HG03135 (cell line): Measurements from ENCODE around the gene PTPRS.

Source experiments
- ATAC-seq: cut with Tn5 transposase; IDR thresholded peaks from one replicate; pipeline ENCODE4 v1.9.1; 2021; ENCODE audit warnings: mild to moderate bottlenecking, moderate library complexity; ENCODE audit not compliant: unreplicated experiment

PTPRS gene

GRCh38 chr19:5355693-5356092 is 15.1 kb upstream of the PTPRS start:
- no peak for ATAC-seq

- no peak for ATAC-seq
These were observed 14.5 kb upstream of the PTPRS start for GRCh38 chr19:5355076-5355475.

DNA sequence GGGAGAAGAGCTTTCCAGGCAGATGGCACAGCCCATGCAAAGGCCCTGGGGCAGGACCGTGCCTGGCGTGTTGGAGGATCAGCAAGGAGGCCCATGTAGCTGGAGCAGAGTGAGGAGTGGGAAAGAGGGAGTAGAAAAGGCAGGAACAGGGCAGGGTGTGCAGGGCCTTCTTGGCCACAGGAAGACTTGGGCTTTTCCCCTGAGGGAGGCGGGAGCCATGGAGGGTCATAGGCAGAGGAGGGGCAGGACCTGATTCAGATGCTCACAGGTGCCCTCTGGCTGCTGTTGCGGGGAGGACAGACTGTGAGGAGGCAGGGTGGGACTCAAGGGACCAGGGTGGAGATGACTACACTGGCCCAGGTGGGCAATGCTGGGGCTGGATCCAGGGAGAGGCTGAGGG is 13.8 kb upstream of the PTPRS start:
- no peak for ATAC-seq

GRCh38 chr19:5352229-5352763 is 11.7 kb upstream of the PTPRS start:
- no peak for ATAC-seq

GRCh38 chr19:5351731-5352228 is 11.2 kb upstream of the PTPRS start:
- no peak for ATAC-seq

- no peak for ATAC-seq
These were observed 8.4 kb upstream of the PTPRS start for GRCh38 chr19:5349041-5349440.

GRCh38 chr19:5345895-5346386 is 5.3 kb upstream of the PTPRS start:
- no peak for ATAC-seq

- no peak for ATAC-seq
These were observed 3.2 kb upstream of the PTPRS start for GRCh38 chr19:5343848-5344247.

DNA sequence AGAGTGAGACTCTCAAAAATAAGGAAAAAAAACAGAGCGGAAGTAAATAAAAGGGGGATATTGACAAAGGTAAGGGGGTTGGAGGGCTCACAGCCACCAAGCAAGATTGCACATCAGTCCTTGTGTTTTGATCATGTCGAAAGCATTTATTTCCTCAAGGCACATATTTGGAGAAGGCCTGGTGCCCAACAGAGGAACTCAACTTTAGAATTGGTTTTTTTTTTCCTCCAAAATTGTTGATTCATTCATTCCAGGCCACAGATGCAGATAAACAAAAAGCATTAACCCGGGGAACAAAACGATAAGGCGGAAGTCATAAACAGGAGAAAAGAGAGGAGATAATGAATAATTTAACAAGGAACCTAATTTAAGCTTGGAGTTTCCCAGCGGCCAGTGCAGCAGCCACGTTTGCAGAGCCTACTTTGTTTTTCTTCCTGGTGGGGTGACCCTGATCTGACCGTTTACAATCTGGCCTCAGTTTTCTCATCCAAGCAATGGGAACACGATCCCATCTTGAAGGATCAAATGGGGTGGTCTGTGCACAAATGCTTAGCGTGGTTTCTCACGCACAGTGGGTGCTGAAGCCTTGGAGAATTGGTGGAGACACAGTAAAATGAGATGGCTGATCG is 2.1 kb upstream of the PTPRS start:
- ATAC-seq = no peak

DNA sequence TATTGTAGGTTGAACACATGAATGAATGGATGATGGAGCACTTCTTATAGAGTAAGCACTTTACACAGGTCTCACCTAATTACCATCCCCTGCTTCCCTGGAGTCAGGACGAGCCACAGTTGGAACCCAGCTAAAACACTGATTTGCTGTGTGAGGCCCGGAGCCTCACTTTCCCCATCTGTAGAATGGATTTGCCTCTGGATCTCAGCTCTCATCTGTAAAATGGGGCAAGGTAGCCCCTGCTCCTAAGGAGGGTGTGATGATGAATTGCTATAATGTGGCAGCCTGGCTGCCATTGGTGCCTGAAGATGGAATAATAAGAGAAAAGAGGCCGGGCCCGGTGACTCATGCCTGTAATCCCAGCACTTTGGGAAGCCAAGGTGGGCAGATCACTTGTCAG is 1.4 kb upstream of the PTPRS start:
- no peak for ATAC-seq

GRCh38 chr19:5341448-5341820 is 822 bp upstream of the PTPRS start:
- ATAC-seq = no peak

- no peak for ATAC-seq
These were observed 519 bp downstream of the PTPRS start for GRCh38 chr19:5339950-5340636.

GRCh38 chr19:5339198-5339949 is 1.2 kb downstream of the PTPRS start:
- no peak for ATAC-seq

- no peak for ATAC-seq
These were observed 1.9 kb downstream of the PTPRS start for GRCh38 chr19:5338656-5339197.

GRCh38 chr19:5337708-5338655 is 2.6 kb downstream of the PTPRS start:
- ATAC-seq = no peak

GRCh38 chr19:5337126-5337525 is 3.5 kb downstream of the PTPRS start:
- no peak for ATAC-seq

- no peak for ATAC-seq
These were observed 4.2 kb downstream of the PTPRS start for GRCh38 chr19:5336195-5336965.

DNA sequence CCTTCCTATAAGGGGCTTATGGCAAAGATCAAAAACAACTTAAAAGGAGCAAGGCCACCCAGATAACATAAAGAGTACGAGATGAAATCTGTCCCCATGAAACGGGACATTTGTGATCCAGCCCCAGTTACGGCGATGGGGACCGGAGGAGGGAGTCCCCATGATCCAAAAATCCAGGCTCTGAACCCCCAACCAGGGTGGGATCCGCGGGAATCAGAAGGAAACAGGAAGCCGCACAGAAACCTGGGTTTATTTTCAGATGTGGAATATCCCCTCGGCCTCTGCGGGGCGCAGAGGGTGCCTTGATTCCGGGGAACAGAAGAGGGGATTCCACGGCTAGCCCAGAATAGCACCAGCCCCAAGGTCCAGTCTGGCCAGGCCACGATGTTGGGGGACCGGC is 5.0 kb downstream of the PTPRS start:
- ATAC-seq = no peak

- ATAC-seq = no peak
These were observed 5.7 kb downstream of the PTPRS start for GRCh38 chr19:5334824-5335500.
